IPS-18a (cell line): ENCODE results near the gene CHMP5.

Experiments
- H3K27ac ChIP-seq: one replicate; pipeline ENCODE4 v1.5.1; 2013; ENCODE audit warnings: low read length
- H3K27me3 ChIP-seq: one replicate; pipeline ENCODE4 v1.6.1; 2013; ENCODE audit warnings: mild to moderate bottlenecking, low read length; ENCODE audit not compliant: control insufficient read depth, insufficient read depth
- H3K36me3 ChIP-seq: one replicate; pipeline ENCODE4 v1.6.1; 2013; ENCODE audit warnings: low read depth, low read length; ENCODE audit not compliant: control insufficient read depth
- H3K4me1 ChIP-seq: one replicate; pipeline ENCODE4 v1.6.1; 2013; ENCODE audit warnings: low read depth, low read length; ENCODE audit not compliant: control insufficient read depth
- H3K4me3 ChIP-seq: one replicate; pipeline ENCODE4 v1.5.1; 2013; ENCODE audit warnings: low read length
- H3K9ac ChIP-seq: one replicate; pipeline ENCODE4 v1.6.1; 2013; ENCODE audit warnings: mild to moderate bottlenecking, low read length, moderate library complexity
- H3K9me3 ChIP-seq: one replicate; pipeline ENCODE4 v1.6.1; 2013; ENCODE audit warnings: low read depth, low read length; ENCODE audit not compliant: control insufficient read depth

The CHMP5 gene

GRCh38 chr9:33288235-33288634 is 23.4 kb downstream of the CHMP5 start:
- Histone ChIP-seq H3K36me3 (no peaks in the 10 kb centered on the region), H3K9ac (no peak overlapping the region), H3K27ac (no peak overlapping the region), H3K4me1 (peaks cover 4% of the 10 kb centered on the region), H3K4me3 (no peak overlapping the region), H3K9me3 (no peaks in the 10 kb centered on the region), H3K27me3 (no peaks in the 10 kb centered on the region)

- peak overlapping the region; percentile 95 for H3K4me3 ChIP-seq
- H3K9ac ChIP-seq: no peak overlapping the region
- no peak overlapping the region for H3K27ac ChIP-seq
- H3K9me3 ChIP-seq: no peaks in the 10 kb centered on the region
- H3K4me1 ChIP-seq: peaks cover 4% of the 10 kb centered on the region
- H3K36me3 ChIP-seq: no peaks in the 10 kb centered on the region
- no peaks in the 10 kb centered on the region for H3K27me3 ChIP-seq
These were observed 24.1 kb downstream of the CHMP5 start for GRCh38 chr9:33288828-33289483.

- no peaks in the 10 kb centered on the region for H3K9me3 ChIP-seq
- H3K36me3 ChIP-seq: peaks cover 4% of the 10 kb centered on the region
- peak overlapping the region; percentile 95 for H3K4me3 ChIP-seq
- H3K9ac ChIP-seq: peak overlapping the region; percentile 99
- no peaks in the 10 kb centered on the region for H3K27me3 ChIP-seq
- no peak overlapping the region for H3K27ac ChIP-seq
- peaks cover 4% of the 10 kb centered on the region for H3K4me1 ChIP-seq
These were observed 24.6 kb downstream of the CHMP5 start for GRCh38 chr9:33289496-33289895.

- Histone ChIP-seq H3K4me3 (peak overlapping the region; percentile 95), H3K27ac (peak overlapping the region; percentile 98), H3K36me3 (peaks cover 7% of the 10 kb centered on the region), H3K4me1 (peaks cover 4% of the 10 kb centered on the region), H3K9ac (peak overlapping the region; percentile 99), H3K9me3 (no peaks in the 10 kb centered on the region), H3K27me3 (no peaks in the 10 kb centered on the region)
These were observed 25.0 kb downstream of the CHMP5 start for GRCh38 chr9:33289936-33290246.

- Histone ChIP-seq H3K4me1 (peaks cover 4% of the 10 kb centered on the region), H3K9me3 (no peaks in the 10 kb centered on the region)
These were observed 25.6 kb downstream of the CHMP5 start, which contains the start of gene NFX1 for GRCh38 chr9:33290247-33291030. Gene NFX1, plus strand, starts transcription at chr9:33290516. Its CDS starts 57 bp downstream, at chr9:33290573.

GRCh38 chr9:33291031-33291397 is 26.2 kb downstream of the CHMP5 start:
- Histone ChIP-seq H3K36me3 (peaks cover 14% of the 10 kb centered on the region), H3K4me1 (peaks cover 4% of the 10 kb centered on the region), H3K4me3 (peak overlapping the region; percentile 95), H3K27ac (peak overlapping the region; percentile 77), H3K27me3 (no peaks in the 10 kb centered on the region), H3K9me3 (no peaks in the 10 kb centered on the region), H3K9ac (peak overlapping the region; percentile 99)

More at GRCh38 chr9:33290247-33291030, 25.6 kb downstream of the CHMP5 start, which contains the start of gene NFX1:
- Histone ChIP-seq H3K9ac (peak within 1 kb of the TSS; percentile 99), H3K27me3 (no peaks in the 10 kb centered on the region), H3K27ac (peak within 1 kb of the TSS; percentile 98), H3K36me3 (peaks cover 8% of the 10 kb centered on the region), H3K4me3 (peak within 1 kb of the TSS; percentile 95)

GRCh38 chr9:33291901-33292300 is 27.1 kb downstream of the CHMP5 start:
- Histone ChIP-seq H3K27ac (no peak overlapping the region), H3K9ac (no peak overlapping the region), H3K27me3 (no peaks in the 10 kb centered on the region), H3K4me1 (peaks cover 4% of the 10 kb centered on the region), H3K9me3 (no peaks in the 10 kb centered on the region), H3K4me3 (no peak overlapping the region), H3K36me3 (peaks cover 23% of the 10 kb centered on the region)

GRCh38 chr9:33293782-33294181 is 28.9 kb downstream of the CHMP5 start:
- Histone ChIP-seq H3K4me1 (peaks cover 4% of the 10 kb centered on the region), H3K27me3 (no peaks in the 10 kb centered on the region), H3K36me3 (peaks cover 42% of the 10 kb centered on the region), H3K9ac (no peak overlapping the region), H3K9me3 (no peaks in the 10 kb centered on the region), H3K27ac (no peak overlapping the region), H3K4me3 (no peak overlapping the region)

- H3K4me3 ChIP-seq: no peak overlapping the region
- no peak overlapping the region for H3K9ac ChIP-seq
- no peak overlapping the region for H3K27ac ChIP-seq
- peaks cover 4% of the 10 kb centered on the region for H3K4me1 ChIP-seq
- H3K9me3 ChIP-seq: no peaks in the 10 kb centered on the region
- H3K27me3 ChIP-seq: no peaks in the 10 kb centered on the region
- H3K36me3 ChIP-seq: peaks cover 52% of the 10 kb centered on the region
These were observed 30.0 kb downstream of the CHMP5 start for GRCh38 chr9:33294670-33295432.

- Histone ChIP-seq H3K27me3 (no peaks in the 10 kb centered on the region), H3K9me3 (no peaks in the 10 kb centered on the region), H3K4me3 (no peak overlapping the region), H3K4me1 (peaks cover 4% of the 10 kb centered on the region), H3K36me3 (peaks cover 55% of the 10 kb centered on the region), H3K27ac (no peak overlapping the region), H3K9ac (no peak overlapping the region)
These were observed 30.7 kb downstream of the CHMP5 start for GRCh38 chr9:33295571-33295970.

- Histone ChIP-seq H3K9me3 (no peaks in the 10 kb centered on the region), H3K36me3 (peaks cover 73% of the 10 kb centered on the region), H3K27ac (no peak overlapping the region), H3K4me3 (no peak overlapping the region), H3K4me1 (no peaks in the 10 kb centered on the region), H3K27me3 (no peaks in the 10 kb centered on the region), H3K9ac (no peak overlapping the region)
These were observed 32.6 kb downstream of the CHMP5 start for GRCh38 chr9:33297432-33297831.
